MG63 (cell line): ENCODE data around the gene SNCG. TPM values are rescaled to one million over a fixed set of nuclear protein-coding genes. Genes with fewer than 3 reads are reported as not detected.
"Not testable (repeated sequence)": the region's sequence is repeated elsewhere in the genome, so short reads cannot be mapped to it uniquely, and the experiment has no call there.

Experiments
- DNase-seq: peaks from one replicate; pipeline ENCODE4 v3.0.0-alpha.2; 2020
- H3K27me3 ChIP-seq: fragments of 250-450 bp; sonication (Bioruptor Pico); 2 replicates; pipeline ENCODE4 v1.5.1; 2020; ENCODE audit warnings: mild to moderate bottlenecking, moderate library complexity
- H3K36me3 ChIP-seq: fragments of 250-450 bp; sonication (Bioruptor Pico); 2 replicates; pipeline ENCODE4 v1.5.1; 2020; ENCODE audit warnings: mild to moderate bottlenecking, moderate library complexity
- H3K4me3 ChIP-seq: fragments of 250-450 bp; sonication (Bioruptor Pico); 2 replicates; pipeline ENCODE4 v1.5.1; 2020; ENCODE audit warnings: mild to moderate bottlenecking, moderate library complexity
- H3K9me3 ChIP-seq: fragments of 250-450 bp; sonication (Bioruptor Pico); 2 replicates; pipeline ENCODE4 v1.5.1; 2020; ENCODE audit warnings: mild to moderate bottlenecking, moderate library complexity
- total RNA-seq: library from RNA; depleted of rRNA; stranded (reverse); fragments of >200 nt; shearing (Covaris generic); gene quantifications from 2 replicates; pipeline ENCODE4 v1.2.3, GENCODE V29; 2014; ENCODE audit warnings: low replicate concordance; rRNA removed

The SNCG gene
- total RNA-seq, 1 experiment from 2014 or later, result 6.2 TPM

GRCh38 chr10:86981716-86982115, 23.3 kb downstream of the SNCG start:
- no peak for DNase-seq
- H3K36me3 ChIP-seq, result no peaks in the 10 kb centered on the region
- no peaks in the 10 kb centered on the region for H3K9me3 ChIP-seq
- H3K27me3 ChIP-seq, result no peaks in the 10 kb centered on the region
- H3K4me3 ChIP-seq, result no peak overlapping the region

GRCh38 chr10:86984498-86984897, 26.1 kb downstream of the SNCG start:
- not testable (repeated sequence) for H3K4me3 ChIP-seq, H3K27me3 ChIP-seq, H3K9me3 ChIP-seq, DNase-seq, H3K36me3 ChIP-seq

- Histone ChIP-seq H3K9me3 (no peaks in the 10 kb centered on the region), H3K4me3 (no peak overlapping the region), H3K27me3 (no peaks in the 10 kb centered on the region), H3K36me3 (peaks cover 3% of the 10 kb centered on the region; the same call in 1 of the 2 replicates)
- no peak for DNase-seq
Observed at GRCh38 chr10:86988520-86988919, 30.1 kb downstream of the SNCG start.

GRCh38 chr10:86991362-86991761, 33.0 kb downstream of the SNCG start:
- H3K4me3 ChIP-seq, H3K27me3 ChIP-seq, H3K36me3 ChIP-seq, H3K9me3 ChIP-seq, DNase-seq: not testable (repeated sequence)

- no peaks in the 10 kb centered on the region for H3K9me3 ChIP-seq
- DNase-seq, result no peak
- H3K4me3 ChIP-seq, result no peak overlapping the region
- no peaks in the 10 kb centered on the region for H3K27me3 ChIP-seq
- peaks cover 3% of the 10 kb centered on the region; the same call in 1 of the 2 replicates for H3K36me3 ChIP-seq
Observed at GRCh38 chr10:86992456-86992855, 34.1 kb downstream of the SNCG start.

GRCh38 chr10:86992929-86993328, 34.5 kb downstream of the SNCG start:
- H3K9me3 ChIP-seq, result no peaks in the 10 kb centered on the region
- H3K27me3 ChIP-seq, result no peaks in the 10 kb centered on the region
- no peak overlapping the region for H3K4me3 ChIP-seq
- H3K36me3 ChIP-seq, result no peaks in the 10 kb centered on the region; the same call in 1 of the 2 replicates
- no peak for DNase-seq

- not testable (repeated sequence) for H3K36me3 ChIP-seq, H3K4me3 ChIP-seq, H3K9me3 ChIP-seq, H3K27me3 ChIP-seq, DNase-seq
Observed at GRCh38 chr10:86999802-87000403, 41.5 kb downstream of the SNCG start.

- Histone ChIP-seq H3K9me3 (no peaks in the 10 kb centered on the region), H3K27me3 (no peaks in the 10 kb centered on the region), H3K4me3 (no peak overlapping the region), H3K36me3 (peaks cover 7% of the 10 kb centered on the region; the same call in 1 of the 2 replicates)
- no peak for DNase-seq
Observed at GRCh38 chr10:87000491-87000890, 42.1 kb downstream of the SNCG start.

GRCh38 chr10:87007124-87007523, 48.7 kb downstream of the SNCG start:
- DNase-seq, result not testable (repeated sequence)

GRCh38 chr10:87007674-87008073, 49.3 kb downstream of the SNCG start:
- H3K9me3 ChIP-seq, DNase-seq, H3K4me3 ChIP-seq, H3K27me3 ChIP-seq, H3K36me3 ChIP-seq: not testable (repeated sequence)

More at GRCh38 chr10:87007124-87007523, 48.7 kb downstream of the SNCG start:
- not testable (repeated sequence) for H3K4me3 ChIP-seq, H3K27me3 ChIP-seq, H3K36me3 ChIP-seq, H3K9me3 ChIP-seq

GRCh38 chr10:87008303-87008702, 49.9 kb downstream of the SNCG start:
- H3K4me3 ChIP-seq, H3K36me3 ChIP-seq, H3K9me3 ChIP-seq, H3K27me3 ChIP-seq, DNase-seq: not testable (repeated sequence)

GRCh38 chr10:87009134-87009696, 50.8 kb downstream of the SNCG start:
- H3K4me3 ChIP-seq, DNase-seq, H3K9me3 ChIP-seq, H3K36me3 ChIP-seq, H3K27me3 ChIP-seq: not testable (repeated sequence)

Other genes starting within 250 kb of the SNCG start
- gene BMPR1A, start 202.0 kb upstream of the SNCG start, total RNA-seq, result 32.6 and 35.1 TPM in 2 replicates
- 0.12 and 1.7 TPM in 2 replicates for gene MMRN2, start 984 bp upstream of the SNCG start, total RNA-seq
- gene ADIRF, start 9.9 kb downstream of the SNCG start, total RNA-seq, result 165 and 212 TPM in 2 replicates
- gene FAM25A, start 61.7 kb downstream of the SNCG start, total RNA-seq, result 12.0 TPM in 1 of 2 replicates, not detected in the other
- gene GLUD1, start 136.2 kb downstream of the SNCG start, total RNA-seq, result 300 and 363 TPM in 2 replicates
- gene SHLD2, start 136.6 kb downstream of the SNCG start, total RNA-seq, result 18.6 and 27.0 TPM in 2 replicates